HG02571 (cell line): ENCODE data around the gene SLCO2A1.

ENCODE experiments used
- ATAC-seq: cut with Tn5 transposase; IDR thresholded peaks from one replicate; pipeline ENCODE4 v1.9.1; 2021; ENCODE audit warnings: mild to moderate bottlenecking, moderate library complexity; ENCODE audit not compliant: unreplicated experiment

SLCO2A1 gene

DNA sequence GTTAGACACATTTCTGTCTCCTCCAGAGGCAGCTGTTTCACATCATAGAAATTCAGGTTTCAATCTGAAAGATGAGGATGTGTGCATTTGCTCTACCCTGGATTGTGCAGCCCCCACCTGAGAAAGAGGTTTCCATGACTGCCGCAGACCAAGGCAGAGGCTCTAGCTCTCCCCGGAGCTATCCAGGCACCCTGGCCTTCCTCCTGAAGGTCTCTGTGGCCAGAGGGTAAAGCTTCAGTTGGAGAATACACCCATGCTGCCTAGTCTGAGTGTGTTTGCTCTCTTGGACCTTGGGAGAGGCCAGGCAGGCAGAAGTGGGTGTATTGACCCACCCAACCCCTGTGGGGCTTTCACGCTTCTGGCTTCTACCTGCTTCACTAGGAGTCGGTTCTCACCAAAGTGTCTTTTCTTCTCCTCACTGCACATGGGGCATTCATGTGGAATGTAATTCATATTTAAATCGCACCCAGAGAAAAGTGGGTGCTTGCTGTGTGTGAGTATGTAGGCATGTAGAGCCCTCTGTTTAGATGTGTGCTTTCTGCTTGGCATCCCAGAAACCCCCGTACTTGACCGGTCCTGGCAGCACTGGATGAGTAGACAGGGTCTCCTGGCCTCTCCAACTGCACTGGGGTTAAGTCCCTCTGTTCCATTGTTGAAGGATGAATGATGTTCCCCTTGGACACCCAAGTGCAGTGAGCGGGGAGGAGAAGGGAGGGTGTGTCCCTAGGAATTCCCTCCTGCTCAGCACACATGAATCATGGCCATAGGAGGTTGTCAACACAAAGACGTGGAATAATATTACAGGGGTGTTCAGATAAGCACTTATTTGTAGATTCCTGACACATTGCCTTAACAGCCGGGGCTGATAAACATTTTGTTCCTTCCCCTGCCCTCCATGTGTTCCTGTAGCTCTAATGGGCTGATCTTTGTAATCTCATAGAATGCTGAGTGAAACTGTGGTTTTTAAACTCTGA is 113.8 kb downstream of the SLCO2A1 start:
- no peak for ATAC-seq

DNA sequence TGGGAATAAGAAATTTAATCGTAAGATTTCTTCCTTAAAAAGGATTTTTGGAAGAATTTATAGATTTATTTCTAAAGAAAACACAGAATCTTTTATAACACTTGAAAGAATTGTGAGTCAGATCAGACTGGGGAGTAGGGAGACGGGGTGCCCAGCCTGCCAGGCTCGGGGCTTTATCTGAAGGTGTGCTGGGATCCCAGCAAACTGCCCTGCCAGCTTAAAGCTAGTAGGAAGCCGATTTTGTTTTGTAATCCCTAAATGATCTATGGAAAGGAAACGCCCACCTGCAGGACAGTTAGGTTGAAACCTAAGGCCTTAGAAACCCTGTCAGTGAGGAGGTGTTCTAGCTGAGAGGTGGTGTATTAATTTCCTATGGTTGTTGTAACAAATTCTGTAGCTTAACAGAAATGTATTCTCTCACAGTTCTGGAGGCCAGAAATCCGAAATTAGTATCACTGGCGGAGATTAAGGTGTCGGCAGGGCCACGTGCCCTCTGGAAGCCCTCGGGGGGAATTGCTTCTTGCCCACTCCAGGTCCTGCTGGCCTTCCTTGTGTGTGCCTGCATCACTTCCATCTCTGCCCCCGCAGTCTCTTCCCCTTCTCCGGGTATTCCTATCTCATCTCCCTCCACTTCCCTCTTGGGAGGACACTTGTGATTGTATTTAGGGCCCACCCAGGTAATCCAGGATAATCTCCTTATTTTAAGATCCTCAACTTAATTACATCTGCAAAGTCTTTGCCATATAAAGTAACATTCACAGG is 114.7 kb downstream of the SLCO2A1 start:
- ATAC-seq: no peak

DNA sequence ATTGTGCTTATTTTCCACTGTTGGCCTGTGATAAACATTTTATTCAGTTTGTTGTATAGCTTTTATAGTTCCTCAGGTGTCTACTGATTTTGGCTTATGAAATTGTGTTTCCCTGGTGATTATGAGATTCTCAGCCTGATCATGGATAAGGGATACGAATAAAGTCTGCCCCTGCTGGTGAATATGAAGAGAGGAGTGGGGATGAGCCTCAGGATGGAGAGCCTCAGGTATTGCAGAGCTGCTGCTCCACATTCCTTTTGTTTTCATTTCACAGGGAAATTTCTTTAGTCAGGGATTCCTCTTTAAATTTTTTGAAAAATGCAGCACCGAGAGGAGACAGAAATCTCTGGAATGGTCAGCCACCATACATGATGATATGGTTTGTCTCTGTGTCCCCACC is 119.3 kb downstream of the SLCO2A1 start:
- no peak for ATAC-seq

DNA sequence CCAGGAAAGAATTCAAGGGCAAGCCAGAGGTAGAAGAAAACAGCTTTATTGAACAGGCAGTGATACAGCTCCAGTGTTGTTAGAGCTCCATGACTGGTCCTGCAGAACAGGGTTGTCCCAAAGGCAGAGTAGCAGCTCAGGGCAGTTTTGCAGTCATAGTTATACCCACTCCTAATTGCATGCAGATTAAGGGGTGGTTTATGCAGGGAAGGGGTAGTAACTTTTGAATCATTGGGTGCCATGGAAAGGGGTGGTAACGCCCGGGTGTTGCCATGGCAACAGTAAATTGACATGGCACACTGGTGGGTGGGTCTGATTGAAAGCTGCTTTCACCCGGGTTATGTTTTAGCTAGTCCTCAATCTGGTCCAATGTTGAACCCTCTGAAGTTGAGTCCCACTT is 124.3 kb downstream of the SLCO2A1 start:
- no peak for ATAC-seq

DNA sequence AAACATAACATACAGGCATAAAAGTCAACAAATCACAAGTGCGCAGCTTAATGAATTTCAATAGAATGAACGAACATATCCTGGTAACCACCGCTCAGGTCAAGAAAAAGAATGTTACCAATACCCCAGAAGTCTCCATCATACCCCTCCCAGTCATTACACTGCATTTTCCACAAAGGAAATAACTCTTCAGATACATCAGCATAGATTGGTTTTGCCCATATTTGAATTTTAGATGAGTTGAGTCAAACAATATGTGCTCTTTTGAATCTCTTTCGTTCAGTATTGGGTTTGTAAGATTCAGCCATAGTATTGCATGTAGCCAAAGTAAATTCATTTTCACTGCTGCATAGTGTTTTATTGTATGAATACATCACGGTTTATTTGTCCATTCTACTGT is 127.9 kb downstream of the SLCO2A1 start:
- no peak for ATAC-seq

DNA sequence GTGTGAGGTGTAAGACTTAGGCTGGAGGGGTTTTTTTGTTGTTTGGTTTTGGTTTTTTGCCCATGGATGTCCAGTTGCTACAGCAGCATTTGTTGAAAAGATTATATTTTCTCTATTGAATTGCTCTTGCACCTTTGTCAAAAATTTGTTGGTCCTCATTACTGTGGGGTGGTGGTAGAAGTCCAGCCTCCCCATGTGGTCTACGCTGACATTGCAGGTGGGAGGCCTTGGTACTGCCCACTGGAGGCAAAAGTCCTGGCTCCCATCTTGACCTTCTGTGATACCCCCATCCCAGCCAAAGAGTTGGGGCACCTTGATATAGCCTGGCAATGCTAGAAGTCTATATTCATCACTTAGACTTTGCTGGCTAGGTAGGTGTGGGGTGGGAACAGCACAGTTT is 128.6 kb downstream of the SLCO2A1 start:
- no peak for ATAC-seq

DNA sequence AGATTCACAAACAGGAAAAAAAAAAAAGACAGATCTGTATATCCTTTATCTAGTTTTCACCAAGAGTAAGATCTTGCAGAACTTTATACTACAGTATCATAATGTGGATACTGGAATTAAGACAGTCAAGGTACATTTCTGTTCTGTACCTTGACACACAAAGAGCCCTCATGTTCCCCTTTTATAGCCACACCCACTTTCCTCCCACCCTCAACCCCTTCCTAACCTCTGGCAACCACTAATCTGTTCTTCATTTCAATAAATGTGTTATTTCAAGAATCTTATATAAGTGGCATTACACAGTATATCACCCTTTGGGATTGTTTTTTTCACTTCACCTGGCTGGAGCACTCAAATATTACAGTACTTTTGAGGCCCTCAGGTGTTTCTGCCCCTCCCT is 130.4 kb downstream of the SLCO2A1 start:
- no peak for ATAC-seq

DNA sequence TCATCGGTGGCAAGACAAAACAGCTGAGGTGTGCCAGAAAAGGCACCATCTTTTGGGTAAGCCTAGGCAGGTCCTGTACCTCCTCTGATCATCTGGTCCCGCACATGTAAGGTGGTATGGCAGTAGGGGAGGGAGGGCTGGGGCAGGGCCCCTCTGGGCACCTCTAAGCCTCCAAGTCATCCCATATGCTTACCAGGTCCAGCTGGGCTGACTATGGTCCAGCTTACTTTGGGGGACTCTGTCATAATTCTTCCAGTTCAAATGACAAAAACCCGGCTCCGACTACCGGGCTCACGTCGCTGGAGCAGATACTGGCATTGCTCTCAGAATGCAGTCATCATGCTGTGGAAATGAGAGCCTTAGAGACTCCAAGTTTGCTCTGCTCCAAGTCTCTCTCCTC is 132.2 kb downstream of the SLCO2A1 start:
- ATAC-seq: no peak

DNA sequence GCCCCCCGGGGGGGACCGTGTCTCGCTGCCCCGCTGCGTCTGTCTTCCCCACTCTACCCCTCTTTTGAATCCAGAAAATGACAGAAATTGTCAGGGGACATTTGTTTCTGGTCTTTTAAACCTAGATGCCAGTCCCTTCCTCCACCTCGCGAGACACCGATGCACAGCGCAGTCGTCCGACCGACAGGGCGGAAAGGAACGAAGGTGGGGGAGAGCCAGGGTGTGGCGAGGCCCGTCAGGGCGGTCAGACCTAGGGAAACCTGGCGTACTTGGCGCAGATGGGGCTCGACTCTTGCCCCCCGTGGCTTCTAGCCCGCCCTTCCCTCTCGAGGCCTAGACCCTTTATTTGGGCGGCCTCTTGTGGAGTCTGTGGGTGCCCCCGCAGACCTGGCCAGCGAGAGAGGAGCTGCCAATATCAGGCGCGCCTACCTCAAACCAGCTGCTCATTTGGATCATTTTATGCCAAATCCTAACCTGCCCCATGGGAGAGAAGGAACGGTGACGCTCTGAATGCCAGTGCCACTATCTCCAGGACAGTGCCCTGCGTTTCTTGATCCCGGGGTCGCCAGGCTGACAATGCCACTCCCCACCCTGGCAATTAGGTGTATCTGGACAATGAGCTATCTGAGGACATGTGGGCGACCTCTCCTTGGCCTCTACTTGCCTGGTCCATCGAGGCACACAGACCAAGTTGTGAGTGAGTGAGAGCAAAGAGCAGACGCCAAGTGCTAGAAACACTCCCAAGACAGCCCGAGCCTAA is 133.5 kb downstream of the SLCO2A1 start:
- ATAC-seq: no peak

DNA sequence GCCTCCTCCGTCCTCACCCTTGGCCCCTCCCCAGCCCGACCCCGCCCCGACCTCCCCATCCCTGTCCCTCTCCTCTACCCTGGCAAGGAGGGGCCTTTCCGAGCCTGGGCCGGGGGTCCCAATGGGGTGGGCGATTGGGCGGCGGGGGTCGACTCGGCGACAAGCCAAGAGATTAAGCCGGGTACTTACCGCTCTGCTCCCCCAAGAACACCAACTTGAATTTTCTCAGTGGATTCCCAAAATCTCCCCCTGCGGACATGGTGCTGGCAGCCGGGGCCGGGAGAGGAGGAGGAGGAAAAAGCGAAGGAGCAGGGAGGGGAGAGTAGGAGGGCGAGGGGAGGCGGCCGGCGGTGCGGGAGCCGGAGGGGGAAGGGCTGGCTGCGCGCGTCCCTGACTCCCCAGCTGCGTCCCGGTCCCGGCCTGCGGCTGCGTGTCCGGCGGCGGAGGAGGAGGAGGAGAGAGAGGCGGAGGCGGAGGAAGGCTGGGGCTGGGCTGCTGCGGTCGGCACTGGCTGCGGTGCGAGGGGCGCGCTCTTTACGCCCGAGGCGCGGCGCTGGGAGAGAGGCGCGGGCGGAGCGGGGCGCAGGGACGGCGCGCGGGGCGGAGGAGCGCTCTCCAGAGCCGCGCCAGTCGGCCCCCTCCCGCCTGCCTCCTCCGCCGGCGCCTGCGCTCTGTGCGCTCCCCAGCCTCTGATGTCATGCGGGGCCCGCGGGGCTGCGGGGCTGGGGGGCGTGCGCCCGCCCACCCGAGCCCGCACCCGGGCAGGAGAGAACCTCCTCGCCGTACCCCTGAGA is 134.3 kb downstream of the SLCO2A1 start, which contains the start of gene RAB6B:
RAB6B (minus strand) TSS at position 675 of the 794 bp plus-strand sequence; CDS start at position 259, 416 bp downstream.
- no peak for ATAC-seq

DNA sequence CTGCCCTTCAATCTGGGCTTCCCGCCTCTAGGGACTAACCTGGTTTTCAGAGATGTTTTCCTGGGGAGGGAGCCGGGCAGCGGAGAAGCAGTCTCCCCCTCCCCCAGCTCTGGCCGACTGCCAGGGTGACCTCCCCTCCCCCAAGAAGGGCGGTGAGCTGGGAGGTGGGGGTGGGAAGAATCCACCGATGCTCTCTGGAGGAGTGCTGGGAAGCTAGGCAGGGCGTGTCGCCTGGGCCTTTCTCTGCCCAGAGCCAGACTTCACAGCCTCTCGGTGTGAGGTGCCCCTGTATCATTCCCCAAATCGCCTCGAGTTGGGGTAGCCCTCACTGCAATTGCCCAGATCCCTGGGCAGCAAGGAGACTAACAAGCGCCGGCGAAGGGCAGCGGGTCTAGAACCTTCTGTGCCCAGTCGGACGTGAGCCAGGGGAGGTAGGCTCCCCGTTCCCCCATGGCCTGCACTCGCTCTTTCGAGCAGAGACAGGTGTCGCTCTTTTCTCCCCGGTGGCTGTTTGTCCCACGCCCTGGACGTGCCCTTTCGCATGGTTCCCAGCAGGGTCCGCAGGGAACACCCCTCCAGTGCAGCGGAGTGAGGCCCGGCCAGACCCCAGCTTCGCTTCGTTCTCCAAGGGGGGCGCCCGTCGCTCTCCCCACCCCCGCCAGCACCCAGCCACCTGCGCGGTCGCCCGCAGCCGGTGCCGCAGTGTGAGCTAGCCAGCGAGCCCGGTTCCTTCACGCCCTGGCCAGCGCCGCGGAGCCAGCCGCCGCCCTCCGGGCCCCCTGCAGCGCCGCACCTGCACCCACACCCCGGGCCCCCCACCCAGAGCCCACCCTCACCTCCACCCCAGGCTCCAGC is 135.1 kb downstream of the SLCO2A1 start:
- no peak for ATAC-seq

DNA sequence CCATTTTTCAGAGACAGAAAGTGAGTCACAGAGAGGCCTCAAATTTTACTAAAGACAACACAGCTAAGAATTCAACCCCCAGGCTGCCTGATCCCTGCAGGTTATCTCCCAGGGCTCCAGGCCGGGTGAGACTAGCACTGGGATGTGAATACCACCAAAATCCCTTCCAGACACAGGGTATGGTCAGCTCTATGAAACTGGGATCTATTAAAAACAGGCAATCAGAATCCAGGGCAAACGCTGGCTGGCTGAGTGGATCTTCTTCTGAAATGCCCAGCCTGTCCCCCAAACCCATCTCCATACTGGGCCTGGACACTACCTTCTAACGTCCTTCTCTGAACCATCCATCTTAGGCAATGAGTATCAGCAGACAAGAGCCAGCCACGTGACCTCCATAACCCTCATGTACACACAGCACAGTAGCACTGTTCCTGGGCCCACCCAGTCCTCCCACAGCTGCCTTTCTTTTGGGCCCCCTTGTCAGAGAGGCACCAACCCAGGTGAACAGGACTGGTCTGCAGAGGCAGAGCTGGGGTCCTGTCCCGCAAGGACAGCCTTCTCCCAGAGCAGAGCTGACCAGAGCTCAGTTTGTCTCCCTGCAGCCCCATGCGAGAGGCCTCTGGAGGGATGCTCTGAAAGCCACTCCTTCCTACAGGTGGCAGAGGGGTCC is 135.9 kb downstream of the SLCO2A1 start:
- ATAC-seq: no peak

DNA sequence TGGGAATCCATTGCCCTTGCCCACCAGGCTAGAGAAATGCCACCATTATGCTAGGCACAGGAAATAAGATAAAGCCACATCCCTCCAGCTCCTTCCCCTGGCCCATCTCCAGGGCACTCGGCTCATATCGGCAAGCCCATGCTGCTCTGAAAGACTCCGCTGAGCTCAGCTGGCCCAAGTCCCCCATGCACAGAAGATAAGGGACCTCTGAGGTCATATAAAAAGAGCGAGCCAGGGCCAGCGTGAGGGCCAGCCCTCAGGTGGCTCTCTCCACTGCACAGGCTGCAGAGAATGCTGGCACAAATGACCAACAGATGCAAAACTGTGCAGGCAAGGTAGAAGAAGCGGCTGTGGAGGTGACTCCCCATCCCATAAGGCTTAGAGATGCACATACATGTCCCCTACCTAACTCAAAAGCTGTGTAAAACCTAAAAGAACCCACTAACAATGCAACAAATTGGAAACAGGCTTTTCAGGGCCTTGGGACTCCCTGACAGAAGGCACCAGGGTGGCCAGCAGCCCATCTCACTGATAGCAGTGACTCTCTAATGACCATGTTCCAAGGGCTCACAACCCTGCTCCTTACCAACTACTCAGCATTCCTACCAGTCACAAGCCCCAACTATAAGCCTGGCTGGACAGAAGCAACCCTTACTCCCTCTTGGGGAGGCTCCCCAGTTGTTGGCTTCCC is 137.0 kb downstream of the SLCO2A1 start:
- ATAC-seq: no peak

DNA sequence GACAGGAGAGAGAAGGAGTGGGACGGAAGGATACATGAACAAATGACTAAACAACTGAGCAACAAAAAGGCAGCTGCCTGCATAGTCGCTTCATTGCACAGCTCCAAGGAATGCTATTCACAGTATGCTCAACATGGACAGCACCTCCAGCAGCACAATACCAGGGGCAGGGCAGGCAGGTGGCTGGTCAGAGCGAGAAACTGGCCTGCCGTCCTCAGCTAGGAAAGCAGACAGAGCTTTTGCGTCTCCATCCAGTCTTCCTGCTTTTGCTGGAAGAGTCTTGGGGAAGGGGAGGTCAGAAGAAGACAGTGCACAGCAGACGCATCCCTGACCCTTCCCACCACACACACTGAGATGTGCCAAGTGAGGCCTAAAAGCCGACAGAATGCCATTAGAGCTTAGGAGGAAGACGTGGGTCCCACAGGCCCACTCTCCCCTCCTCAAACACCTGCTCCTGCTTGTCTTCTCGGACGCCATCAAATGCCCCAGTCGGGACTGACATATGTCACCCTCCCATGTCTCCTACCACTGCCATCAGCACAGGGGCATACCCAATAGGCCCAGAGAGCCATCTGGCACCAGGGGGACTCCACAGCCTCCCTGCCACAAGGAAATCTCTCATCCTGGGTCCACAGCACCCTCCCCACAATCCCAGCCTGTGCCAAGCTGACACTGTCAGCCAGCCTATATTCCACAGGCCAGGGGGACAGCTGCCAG is 137.9 kb downstream of the SLCO2A1 start:
- ATAC-seq: no peak

DNA sequence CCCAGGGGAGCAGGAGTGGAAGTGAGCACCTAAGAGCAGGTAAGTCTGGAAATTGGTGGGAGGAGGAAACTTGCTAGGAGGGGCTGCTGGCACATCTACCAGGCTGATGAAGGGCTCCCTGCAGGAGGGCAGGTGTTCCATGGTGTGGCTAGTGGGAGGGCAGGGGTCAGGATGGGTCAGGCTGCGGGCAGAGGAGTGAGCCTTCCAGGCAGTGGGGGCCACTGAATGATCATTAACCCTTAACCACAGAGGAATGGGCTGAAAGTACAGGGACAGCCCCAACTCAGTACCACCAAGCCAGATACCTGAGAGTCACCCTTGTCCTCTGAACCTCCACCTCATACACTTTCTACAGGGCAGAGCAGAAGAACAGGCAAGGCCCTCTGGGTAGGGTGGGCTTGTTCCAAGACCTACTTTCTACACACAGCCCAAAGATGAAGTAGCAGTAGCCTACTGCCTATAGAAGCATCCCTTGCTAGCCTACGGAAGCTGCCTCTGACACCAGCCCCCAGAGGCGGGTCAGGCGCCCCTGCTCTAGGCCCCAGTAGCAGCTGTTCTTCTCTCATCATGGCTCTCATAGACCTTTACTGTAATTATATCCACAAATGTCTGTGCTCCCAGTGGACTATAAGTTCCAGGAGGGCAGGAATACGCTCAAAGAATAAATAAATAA is 138.6 kb downstream of the SLCO2A1 start:
- ATAC-seq: no peak

DNA sequence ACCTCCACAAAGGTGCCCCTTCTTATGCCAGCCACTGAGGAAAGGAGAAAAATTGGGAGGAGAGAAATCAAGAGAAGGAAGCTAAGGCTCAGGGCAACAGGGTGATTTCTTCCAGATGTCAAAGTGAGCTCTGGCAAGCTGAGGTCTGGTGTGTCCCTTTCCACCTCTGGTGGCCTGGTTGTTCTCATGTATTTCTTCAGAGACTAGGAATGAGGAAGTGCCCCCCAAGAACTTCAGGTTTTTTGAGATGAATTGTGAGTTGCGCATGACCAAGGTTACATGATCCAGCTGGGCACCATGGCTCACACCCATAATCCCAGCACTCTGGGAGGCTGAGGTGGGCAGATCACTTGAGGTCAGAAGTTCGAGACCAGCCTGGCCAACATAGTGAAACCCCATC is 139.7 kb downstream of the SLCO2A1 start:
- ATAC-seq: no peak

DNA sequence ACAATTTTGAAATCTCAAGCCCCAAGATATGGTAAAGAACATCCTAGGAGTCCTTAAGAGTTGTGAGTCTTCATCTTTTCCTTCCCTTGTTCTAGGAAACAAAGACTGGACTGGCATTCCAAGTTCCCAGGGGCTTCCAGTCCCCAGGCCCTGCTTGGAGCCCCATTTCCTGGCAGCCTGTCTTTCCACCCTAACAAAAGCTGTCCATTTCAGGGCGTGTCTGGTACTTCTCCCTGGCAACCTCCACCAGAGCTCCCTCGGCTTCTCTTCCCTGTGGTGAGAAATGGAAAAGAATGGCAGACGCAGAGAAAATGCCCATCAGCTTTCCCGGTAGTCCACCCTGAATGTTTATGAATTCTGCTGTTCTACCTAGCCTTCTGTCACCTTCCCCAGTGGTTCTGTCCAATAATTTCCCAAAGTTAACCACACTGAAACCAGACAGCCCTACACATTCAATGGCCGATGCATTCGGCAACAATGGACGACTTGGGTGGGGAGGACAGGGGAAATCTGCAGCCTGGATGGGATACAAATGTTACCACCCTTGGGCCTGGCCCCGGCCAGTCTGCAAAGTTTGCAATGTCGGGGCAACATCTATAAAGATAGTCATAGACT is 140.9 kb downstream of the SLCO2A1 start:
- ATAC-seq: no peak
